HCT116 (cell line): ENCODE results near the gene DIP2B.

Source experiments
- POLR2AphosphoS5 ChIP-seq: IDR thresholded peaks from 2 replicates; pipeline ENCODE4 v1.6.1; 2011; ENCODE audit warnings: mild to moderate bottlenecking, low read depth, low read length, moderate library complexity
- SP1 ChIP-seq: IDR thresholded peaks from 2 replicates; pipeline ENCODE4 v1.6.1; 2012; ENCODE audit warnings: low read depth
- TF ChIP-seq, protein P1 (sequence below), 3 experiments: fragments of 200-600 bp in 1 of 3; sonication (generic) in 1 of 3; IDR thresholded peaks in 2 of 3; conservative IDR thresholded peaks in 1 of 3; 2 replicates each; pipeline ENCODE4 v1.5.1; 2012 to 2017; ENCODE audit warnings: low read depth in 2 of 3, low read length in 2 of 3, antibody characterized with exemption in 1 of 3, borderline replicate concordance in 1 of 3, control low read depth in 1 of 3, mild to moderate bottlenecking in 1 of 3, mixed read lengths in 1 of 3, mixed run types in 1 of 3, moderate library complexity in 1 of 3; ENCODE audit not compliant: insufficient read depth in 1 of 3
- TF ChIP-seq, protein P2 (sequence below): IDR thresholded peaks from 2 replicates; pipeline ENCODE4 v1.6.1; 2012
- TF ChIP-seq, protein P3 (sequence below): IDR thresholded peaks from 2 replicates; pipeline ENCODE4 v1.6.1; 2011; ENCODE audit warnings: mild to moderate bottlenecking, low read length, moderate library complexity; ENCODE audit not compliant: insufficient replicate concordance; ENCODE audit errors: extremely low read depth

- TF ChIP-seq, protein P1, sequence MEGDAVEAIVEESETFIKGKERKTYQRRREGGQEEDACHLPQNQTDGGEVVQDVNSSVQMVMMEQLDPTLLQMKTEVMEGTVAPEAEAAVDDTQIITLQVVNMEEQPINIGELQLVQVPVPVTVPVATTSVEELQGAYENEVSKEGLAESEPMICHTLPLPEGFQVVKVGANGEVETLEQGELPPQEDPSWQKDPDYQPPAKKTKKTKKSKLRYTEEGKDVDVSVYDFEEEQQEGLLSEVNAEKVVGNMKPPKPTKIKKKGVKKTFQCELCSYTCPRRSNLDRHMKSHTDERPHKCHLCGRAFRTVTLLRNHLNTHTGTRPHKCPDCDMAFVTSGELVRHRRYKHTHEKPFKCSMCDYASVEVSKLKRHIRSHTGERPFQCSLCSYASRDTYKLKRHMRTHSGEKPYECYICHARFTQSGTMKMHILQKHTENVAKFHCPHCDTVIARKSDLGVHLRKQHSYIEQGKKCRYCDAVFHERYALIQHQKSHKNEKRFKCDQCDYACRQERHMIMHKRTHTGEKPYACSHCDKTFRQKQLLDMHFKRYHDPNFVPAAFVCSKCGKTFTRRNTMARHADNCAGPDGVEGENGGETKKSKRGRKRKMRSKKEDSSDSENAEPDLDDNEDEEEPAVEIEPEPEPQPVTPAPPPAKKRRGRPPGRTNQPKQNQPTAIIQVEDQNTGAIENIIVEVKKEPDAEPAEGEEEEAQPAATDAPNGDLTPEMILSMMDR (IDR thresholded peaks at IDR 0.05 in 2 of 3, conservative IDR thresholded peaks at IDR 0.05 in 1 of 3; ENCODE audit: borderline replicate concordance in 1 of 3, insufficient read depth in 1 of 3, low read depth in 2 of 3, low read length in 2 of 3) = no peak
- TF ChIP-seq SP1 = no peak
- no peak for TF ChIP-seq POLR2AphosphoS5
- TF ChIP-seq, protein P2, sequence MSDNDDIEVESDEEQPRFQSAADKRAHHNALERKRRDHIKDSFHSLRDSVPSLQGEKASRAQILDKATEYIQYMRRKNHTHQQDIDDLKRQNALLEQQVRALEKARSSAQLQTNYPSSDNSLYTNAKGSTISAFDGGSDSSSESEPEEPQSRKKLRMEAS = no peak
- TF ChIP-seq, protein P3, sequence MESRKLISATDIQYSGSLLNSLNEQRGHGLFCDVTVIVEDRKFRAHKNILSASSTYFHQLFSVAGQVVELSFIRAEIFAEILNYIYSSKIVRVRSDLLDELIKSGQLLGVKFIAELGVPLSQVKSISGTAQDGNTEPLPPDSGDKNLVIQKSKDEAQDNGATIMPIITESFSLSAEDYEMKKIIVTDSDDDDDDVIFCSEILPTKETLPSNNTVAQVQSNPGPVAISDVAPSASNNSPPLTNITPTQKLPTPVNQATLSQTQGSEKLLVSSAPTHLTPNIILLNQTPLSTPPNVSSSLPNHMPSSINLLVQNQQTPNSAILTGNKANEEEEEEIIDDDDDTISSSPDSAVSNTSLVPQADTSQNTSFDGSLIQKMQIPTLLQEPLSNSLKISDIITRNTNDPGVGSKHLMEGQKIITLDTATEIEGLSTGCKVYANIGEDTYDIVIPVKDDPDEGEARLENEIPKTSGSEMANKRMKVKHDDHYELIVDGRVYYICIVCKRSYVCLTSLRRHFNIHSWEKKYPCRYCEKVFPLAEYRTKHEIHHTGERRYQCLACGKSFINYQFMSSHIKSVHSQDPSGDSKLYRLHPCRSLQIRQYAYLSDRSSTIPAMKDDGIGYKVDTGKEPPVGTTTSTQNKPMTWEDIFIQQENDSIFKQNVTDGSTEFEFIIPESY = no peak
Measured at GRCh38 chr12:50634379-50634778, 129.6 kb downstream of the DIP2B start.
